GM12865 (cell line): ENCODE results near the gene CDK4.

Experiments used
- DNase-seq: peaks from one replicate; pipeline ENCODE4 v3.0.0; 2010; ENCODE audit warnings: low read depth
- H3K4me3 ChIP-seq: 2 replicates; pipeline ENCODE4 v1.5.1; 2011; ENCODE audit warnings: mild to moderate bottlenecking, low read depth, low read length, control low read depth
- CTCF ChIP-seq: IDR thresholded peaks from 2 replicates; pipeline ENCODE4 v1.5.1; 2011; ENCODE audit warnings: low read length, control low read depth, low read depth, inconsistent platforms; ENCODE audit not compliant: insufficient read depth; ENCODE audit errors: missing control alignments

CDK4 gene

GRCh38 chr12:57772429-57773322, 20.6 kb upstream of the CDK4 start, which contains the start of gene EEF1AKMT3:
EEF1AKMT3 (plus strand) TSS chr12:57772614; CDS start chr12:57772725, 111 bp downstream.
- peak within 1 kb of the TSS; percentile 91 for H3K4me3 ChIP-seq
- TF ChIP-seq CTCF: no peak
- no peak for DNase-seq

- no peak for TF ChIP-seq CTCF
- peak; percentile 96 for DNase-seq
Observed at GRCh38 chr12:57771873-57772428, 19.8 kb upstream of the CDK4 start, which contains the start of gene METTL1. METTL1 (minus strand) TSS chr12:57772105; CDS start chr12:57772083, 22 bp downstream.

GRCh38 chr12:57771236-57771872, 19.2 kb upstream of the CDK4 start:
- peak; percentile 91 for DNase-seq
- no peak for TF ChIP-seq CTCF
- peak overlapping the region; percentile 91 for H3K4me3 ChIP-seq

More at GRCh38 chr12:57771873-57772428, 19.8 kb upstream of the CDK4 start, which contains the start of gene METTL1:
- H3K4me3 ChIP-seq: peak within 1 kb of the TSS; percentile 91

GRCh38 chr12:57770734-57771133, 18.6 kb upstream of the CDK4 start:
- no peak for TF ChIP-seq CTCF
- DNase-seq: no peak
- no peak overlapping the region for H3K4me3 ChIP-seq

- no peak for TF ChIP-seq CTCF
- no peak for DNase-seq
- no peak overlapping the region for H3K4me3 ChIP-seq
Observed at GRCh38 chr12:57769594-57769993, 17.5 kb upstream of the CDK4 start.

- H3K4me3 ChIP-seq: no peak overlapping the region
- TF ChIP-seq CTCF: no peak
- DNase-seq: no peak
Observed at GRCh38 chr12:57767876-57768275, 15.8 kb upstream of the CDK4 start.
